Measurements from ENCODE around the gene RRAS2.

Gene RRAS2

DNA sequence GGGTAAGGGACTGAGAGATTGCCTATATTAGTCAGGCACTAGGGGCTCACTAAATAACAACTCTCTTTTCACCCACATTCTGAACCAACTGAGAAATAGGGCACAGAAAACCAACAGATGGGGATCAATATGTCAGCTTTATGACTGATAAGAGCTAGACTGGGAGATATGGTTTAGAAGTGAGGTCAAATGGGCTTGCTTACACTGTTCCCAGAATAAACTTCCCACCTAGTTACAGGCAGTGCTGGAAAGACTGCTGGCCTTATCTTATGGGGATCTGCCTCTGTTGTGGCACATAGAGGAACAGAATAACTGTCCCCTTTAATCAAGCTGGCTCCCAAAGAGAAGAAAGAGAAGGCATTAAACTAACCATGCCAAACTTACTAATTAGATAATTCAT is 10.6 kb upstream of the RRAS2 start:
- no peak for TF ChIP-seq CTCF (IDR thresholded peaks at IDR 0.05; ENCODE audit: insufficient read depth, low read length, missing control alignments)
- ChIA-PET POLR2A (no interaction called here), CTCF (interaction anchor here (1.1 to 1.7 kb wide), 2 partner anchors 19 to 61 kb away, joined by 3 to 4 read pairs; no protein-coding TSS in a partner anchor)
- no peak for DNase-seq (ENCODE audit: low read depth, low spot score)
- no peak overlapping the region for H3K4me3 ChIP-seq (ENCODE audit: low read depth, low read length)

DNA sequence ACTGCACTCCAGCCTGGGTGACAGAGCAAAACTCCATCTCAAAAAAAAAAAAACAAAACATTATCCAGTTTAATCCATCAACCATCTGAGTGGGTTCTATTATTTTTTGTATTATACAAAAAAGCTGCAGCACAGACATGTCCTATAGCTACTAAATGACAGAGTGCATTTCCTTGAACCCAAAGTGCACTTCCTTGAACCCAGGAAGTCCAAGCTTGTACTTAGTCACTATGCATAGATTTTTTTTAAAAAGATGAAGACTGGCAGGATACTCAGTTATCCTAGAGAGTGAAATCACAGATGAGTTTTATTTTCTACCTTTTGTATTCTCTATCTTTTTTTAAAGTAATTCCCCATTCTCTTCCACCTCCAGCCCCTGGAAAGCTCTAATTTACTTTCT is 8.0 kb upstream of the RRAS2 start:
- no peak for TF ChIP-seq CTCF (IDR thresholded peaks at IDR 0.05; ENCODE audit: insufficient read depth, low read length, missing control alignments)
- no peak overlapping the region for H3K4me3 ChIP-seq (ENCODE audit: low read depth, low read length)
- CTCF ChIA-PET, result interaction anchor here (1.0 kb wide), 1 partner anchor 47 kb away, joined by 3 read pairs; no protein-coding TSS in a partner anchor
- POLR2A ChIA-PET, result no interaction called here
- DNase-seq (ENCODE audit: low read depth, low spot score), result no peak

- no peak overlapping the region for H3K4me3 ChIP-seq (ENCODE audit: low read depth, low read length)
- TF ChIP-seq CTCF (IDR thresholded peaks at IDR 0.05; ENCODE audit: insufficient read depth, low read length, missing control alignments), result no peak
- ChIA-PET CTCF (interaction anchor here (1.4 kb wide), 1 partner anchor 9 kb away, joined by 3 read pairs; no protein-coding TSS in a partner anchor), POLR2A (no interaction called here)
- DNase-seq (ENCODE audit: low read depth, low spot score), result no peak
Measured at GRCh38 chr11:14364322-14364721, 5.3 kb upstream of the RRAS2 start.

DNA sequence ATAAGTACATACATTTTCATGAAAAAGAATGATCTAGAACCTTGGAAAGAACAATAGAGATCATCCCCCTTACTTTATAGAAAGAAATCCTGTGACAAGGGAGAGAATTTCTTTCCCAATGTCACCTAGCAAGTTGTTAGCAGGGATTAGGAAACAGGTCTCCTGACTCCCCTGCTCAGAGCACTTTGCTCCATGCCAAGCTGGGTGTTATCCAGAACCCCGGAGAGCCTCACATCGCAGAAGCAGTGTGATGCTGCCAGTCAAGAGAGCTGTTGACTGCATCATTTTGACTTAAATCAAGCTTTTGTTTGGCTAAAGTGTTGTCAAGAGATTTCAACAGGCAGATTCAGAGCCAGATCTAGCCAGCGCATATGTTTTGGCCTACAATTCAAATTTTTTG is 3.6 kb upstream of the RRAS2 start:
- POLR2A ChIA-PET, result no interaction called here
- CTCF ChIA-PET, result interaction anchor here (0.9 to 1.4 kb wide), 4 partner anchors 11 to 93 kb away, joined by 3 to 5 read pairs (median 4); no protein-coding TSS in a partner anchor
- H3K4me3 ChIP-seq (ENCODE audit: low read depth, low read length), result no peak overlapping the region

GRCh38 chr11:14361951-14362350 is 3.0 kb upstream of the RRAS2 start:
- POLR2A ChIA-PET, result no interaction called here
- H3K4me3 ChIP-seq (ENCODE audit: low read depth, low read length), result no peak overlapping the region
- DNase-seq (ENCODE audit: low read depth, low spot score), result no peak
- CTCF ChIA-PET, result interaction anchor here (0.9 to 1.4 kb wide), 3 partner anchors 10 to 58 kb away, joined by 3 to 4 read pairs (median 3); no protein-coding TSS in a partner anchor
- no peak for TF ChIP-seq CTCF (IDR thresholded peaks at IDR 0.05; ENCODE audit: insufficient read depth, low read length, missing control alignments)

More for the DNA sequence above, 3.6 kb upstream of the RRAS2 start:
- DNase-seq (ENCODE audit: low read depth, low spot score), result no peak
- no peak for TF ChIP-seq CTCF (IDR thresholded peaks at IDR 0.05; ENCODE audit: insufficient read depth, low read length, missing control alignments)

- ChIA-PET POLR2A (no interaction called here), CTCF (interaction anchor here (1.4 kb wide), 1 partner anchor 19 kb away, joined by 3 read pairs; no protein-coding TSS in a partner anchor)
- no peak for DNase-seq (ENCODE audit: low read depth, low spot score)
- no peak for TF ChIP-seq CTCF (IDR thresholded peaks at IDR 0.05; ENCODE audit: insufficient read depth, low read length, missing control alignments)
- no peak overlapping the region for H3K4me3 ChIP-seq (ENCODE audit: low read depth, low read length)
Measured at GRCh38 chr11:14360976-14361375, 2.0 kb upstream of the RRAS2 start.
